GM12892 (cell line): Measurements from ENCODE around the gene TBCD.

Experiments
- POLR2A ChIP-seq: IDR thresholded peaks from 2 replicates; pipeline ENCODE4 v1.6.1; 2011; ENCODE audit warnings: low read depth, low read length, control low read depth
- POLR2AphosphoS5 ChIP-seq: IDR thresholded peaks from 2 replicates; pipeline ENCODE4 v1.6.1; 2011; ENCODE audit warnings: low read depth, low read length, control low read depth
- TAF1 ChIP-seq: IDR thresholded peaks from 2 replicates; pipeline ENCODE4 v1.6.1; 2011; ENCODE audit warnings: low read depth, mild to moderate bottlenecking, control low read depth, low read length, borderline replicate concordance

- TF ChIP-seq POLR2A (no peak), POLR2AphosphoS5 (no peak), TAF1 (no peak)
These were observed 73.8 kb downstream of the TBCD start for GRCh38 chr17:82825540-82826124.
